Naive B cell (primary cell): Measurements from ENCODE around the gene ADRA1B. TPM values are rescaled to one million over a fixed set of nuclear protein-coding genes. Genes with fewer than 3 reads are reported as not detected.

ENCODE experiments used
- ATAC-seq, 2 donors: fragments of 150-1000 bp; cut with Tn5 transposase; 2 replicates each; pipeline ENCODE4 v1.10.0; 2021; ENCODE audit warnings: low read depth in 2 of 2, mild to moderate bottlenecking in 2 of 2, moderate library complexity in 2 of 2
- DNase-seq: peaks from one replicate; pipeline ENCODE4 v3.0.0; 2022
- H3K27ac Mint-ChIP-seq, 6 donors: one replicate each; pipeline ENCODE4 v1.8.0; 2020 to 2022; ENCODE audit warnings: mild to moderate bottlenecking in 6 of 6, mixed read lengths in 6 of 6, moderate library complexity in 5 of 6, inconsistent platforms in 2 of 6
- H3K27me3 Mint-ChIP-seq, 3 donors: one replicate each; pipeline ENCODE4 v1.8.0; 2021 to 2022; ENCODE audit warnings: mixed read lengths in 3 of 3, mild to moderate bottlenecking in 1 of 3
- H3K36me3 Mint-ChIP-seq, 2 donors: one replicate each; pipeline ENCODE4 v1.8.0; 2020 to 2022; ENCODE audit warnings: mixed read lengths in 2 of 2, inconsistent platforms in 1 of 2, mild to moderate bottlenecking in 1 of 2
- H3K4me1 Mint-ChIP-seq, 3 donors: one replicate each; pipeline ENCODE4 v1.8.0; 2020 to 2022; ENCODE audit warnings: mixed read lengths in 3 of 3, inconsistent platforms in 1 of 3, mild to moderate bottlenecking in 1 of 3, moderate library complexity in 1 of 3
- H3K4me3 Mint-ChIP-seq, 8 donors: one replicate each; pipeline ENCODE4 v1.8.0; 2020 to 2022; ENCODE audit warnings: mild to moderate bottlenecking in 8 of 8, mixed read lengths in 8 of 8, moderate library complexity in 8 of 8, inconsistent platforms in 2 of 8
- H3K9me3 Mint-ChIP-seq, 7 donors: one replicate each; pipeline ENCODE4 v1.8.0; 2020 to 2022; ENCODE audit warnings: mixed read lengths in 7 of 7, mild to moderate bottlenecking in 5 of 7, inconsistent platforms in 2 of 7, moderate library complexity in 1 of 7
- polyA plus RNA-seq, 6 donors: library from polyadenylated mRNA; unstranded; fragments of 300-500 nt; fragmentation: Illumina TruSeq; gene quantifications; one replicate each; pipeline ENCODE4 v1.2.3, GENCODE V29; 2021; ENCODE audit warnings: low read depth in 6 of 6

The ADRA1B gene
- polyA plus RNA-seq, 6 donors from 2014 or later = not detected

DNA sequence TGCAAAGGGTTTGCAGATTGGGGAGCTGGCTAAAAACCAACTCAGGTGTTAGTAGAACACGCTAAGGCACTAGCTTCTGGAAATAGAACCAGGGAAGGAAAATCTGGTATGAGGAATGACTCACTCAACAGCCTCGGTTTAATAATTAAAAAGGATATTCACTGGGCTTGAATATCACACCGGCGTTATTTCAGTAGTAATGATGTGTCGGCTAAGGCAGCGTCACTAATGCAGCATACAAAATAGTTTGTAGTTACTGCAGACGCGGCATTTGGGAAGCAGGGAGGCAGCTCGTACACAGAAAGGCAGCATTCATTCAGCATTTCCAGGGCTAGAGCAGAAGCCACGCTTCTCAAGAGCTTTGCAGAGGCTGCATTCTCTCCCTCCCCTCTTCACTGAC is 1.7 kb downstream of the ADRA1B start:
- DNase-seq (no peak), ATAC-seq (no peak)
- no peak overlapping the region for H3K27ac Mint-ChIP-seq
- peak overlapping the region in 2 of 8 donors; percentile 60 to 72 for H3K4me3 Mint-ChIP-seq
- peaks cover 56 to 71% (median 58%) of the 10 kb centered on the region in 3 donors for H3K27me3 Mint-ChIP-seq
- no peaks in the 10 kb centered on the region for H3K9me3 Mint-ChIP-seq
- H3K36me3 Mint-ChIP-seq = no peaks in the 10 kb centered on the region
- peaks cover 9 to 19% (median 11%) of the 10 kb centered on the region in 3 donors for H3K4me1 Mint-ChIP-seq

DNA sequence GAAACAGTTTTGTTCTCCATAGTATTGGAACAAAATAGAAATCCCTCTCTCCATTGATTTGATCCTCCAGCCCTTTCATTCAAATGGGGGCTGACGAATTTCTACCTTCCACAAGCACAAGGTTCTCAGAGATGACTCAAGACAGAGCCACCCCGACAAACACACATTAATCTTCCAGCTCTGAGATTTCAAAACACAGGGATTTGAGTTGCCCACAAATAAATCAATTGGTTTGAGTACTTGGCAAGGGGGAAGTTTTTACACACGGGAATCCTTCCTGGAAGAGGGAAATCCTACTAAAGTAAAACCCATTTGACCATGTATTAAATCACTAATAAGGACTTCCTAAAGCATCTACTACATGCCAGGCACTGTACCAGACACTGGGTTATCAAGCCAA is 5.4 kb downstream of the ADRA1B start:
- no peak for DNase-seq
- Mint-ChIP-seq H3K27ac (no peak overlapping the region), H3K4me3 (no peak overlapping the region), H3K36me3 (no peaks in the 10 kb centered on the region), H3K4me1 (peaks cover 7 to 8% (median 8%) of the 10 kb centered on the region in 3 donors), H3K9me3 (no peaks in the 10 kb centered on the region), H3K27me3 (peaks cover 25 to 49% (median 43%) of the 10 kb centered on the region in 3 donors)
- ATAC-seq = no peak

DNA sequence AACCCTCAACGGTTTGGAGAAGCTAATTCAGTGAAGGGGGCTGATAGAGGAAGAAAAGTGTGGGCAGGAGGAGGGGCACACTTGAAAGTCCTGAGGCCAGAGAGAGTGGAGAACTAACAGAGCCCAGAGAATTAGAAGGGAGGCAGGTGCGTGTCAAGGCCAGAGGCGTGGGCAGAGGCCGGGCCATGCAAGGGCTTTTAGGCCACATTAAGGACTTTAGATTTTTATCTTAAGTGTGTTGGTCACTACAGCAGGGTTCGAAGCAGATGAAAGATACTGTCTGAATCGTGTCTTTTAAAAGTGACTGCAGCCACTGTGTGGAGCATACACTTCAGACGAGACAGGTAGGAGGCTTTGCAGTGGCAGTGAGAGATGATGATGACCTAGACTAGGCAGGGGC is 6.7 kb downstream of the ADRA1B start:
- Mint-ChIP-seq H3K4me1 (no peaks in the 10 kb centered on the region), H3K27me3 (peaks cover 17 to 41% (median 35%) of the 10 kb centered on the region in 3 donors), H3K27ac (no peak overlapping the region), H3K4me3 (no peak overlapping the region), H3K9me3 (no peaks in the 10 kb centered on the region), H3K36me3 (no peaks in the 10 kb centered on the region)
- DNase-seq = no peak
- no peak for ATAC-seq

DNA sequence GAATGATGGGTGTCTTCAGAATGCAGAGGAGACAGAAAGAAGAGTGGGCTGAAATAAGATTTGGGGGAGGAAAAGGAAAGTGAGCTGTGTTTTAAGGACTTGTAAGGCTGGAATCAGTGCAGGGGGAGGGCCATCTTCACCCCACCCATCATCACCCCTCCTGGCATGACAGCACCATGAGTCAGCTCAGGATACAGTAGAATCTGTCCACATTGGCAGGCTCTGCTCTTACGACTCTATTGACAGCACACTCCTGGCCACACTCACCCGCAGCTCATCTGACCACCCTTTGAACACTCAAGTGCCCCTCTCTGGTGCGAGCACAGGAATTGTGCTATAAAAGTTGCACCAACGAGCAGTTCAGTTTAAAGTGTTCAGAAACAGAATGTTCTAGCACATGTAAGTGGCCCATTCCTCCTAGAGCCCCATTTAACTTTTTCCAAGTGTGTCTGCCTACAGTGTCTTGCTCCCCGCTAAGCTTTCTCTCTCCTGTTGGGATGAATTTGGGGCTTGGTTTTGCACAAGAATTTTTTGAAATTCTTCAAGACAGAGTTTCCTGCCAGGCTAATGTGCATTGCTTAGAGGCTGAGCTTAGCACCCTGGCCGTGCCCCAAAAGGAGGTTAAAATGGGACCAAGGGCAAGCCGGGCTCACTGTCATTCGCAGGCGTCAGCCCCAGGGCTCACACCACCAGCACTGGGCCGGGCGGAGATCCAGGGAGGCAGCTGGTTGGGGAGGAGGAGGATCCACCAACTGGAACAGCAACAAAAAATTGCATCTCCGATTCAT is 12.0 kb downstream of the ADRA1B start:
- Mint-ChIP-seq H3K36me3 (no peaks in the 10 kb centered on the region), H3K4me1 (no peaks in the 10 kb centered on the region), H3K27me3 (peaks cover 22 to 46% (median 34%) of the 10 kb centered on the region in 3 donors), H3K27ac (no peak overlapping the region), H3K4me3 (no peak overlapping the region), H3K9me3 (no peaks in the 10 kb centered on the region)
- DNase-seq (no peak), ATAC-seq (no peak)

DNA sequence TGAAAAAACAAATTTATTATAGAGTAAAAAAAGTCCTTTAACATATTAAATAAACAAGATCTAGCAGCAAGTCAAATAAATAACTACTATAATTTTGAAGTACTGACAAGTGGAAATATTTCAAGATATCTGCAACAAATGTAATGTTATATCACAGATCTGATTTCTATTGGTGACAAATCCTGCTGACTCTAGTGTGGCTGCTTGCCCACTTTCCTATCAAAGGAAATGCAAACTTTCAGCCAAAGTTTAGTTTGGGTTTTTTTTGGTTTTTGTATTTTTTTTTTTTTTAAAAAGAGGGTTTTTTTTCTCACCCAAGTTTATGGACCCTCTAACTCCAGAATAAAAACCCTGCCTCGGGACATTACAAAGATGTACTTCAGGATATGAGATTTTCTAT is 12.9 kb downstream of the ADRA1B start:
- no peaks in the 10 kb centered on the region for H3K4me1 Mint-ChIP-seq
- no peaks in the 10 kb centered on the region for H3K9me3 Mint-ChIP-seq
- no peak overlapping the region for H3K4me3 Mint-ChIP-seq
- ATAC-seq (no peak), DNase-seq (no peak)
- peaks cover 22 to 51% (median 35%) of the 10 kb centered on the region in 3 donors for H3K27me3 Mint-ChIP-seq
- H3K27ac Mint-ChIP-seq = no peak overlapping the region
- H3K36me3 Mint-ChIP-seq = no peaks in the 10 kb centered on the region

DNA sequence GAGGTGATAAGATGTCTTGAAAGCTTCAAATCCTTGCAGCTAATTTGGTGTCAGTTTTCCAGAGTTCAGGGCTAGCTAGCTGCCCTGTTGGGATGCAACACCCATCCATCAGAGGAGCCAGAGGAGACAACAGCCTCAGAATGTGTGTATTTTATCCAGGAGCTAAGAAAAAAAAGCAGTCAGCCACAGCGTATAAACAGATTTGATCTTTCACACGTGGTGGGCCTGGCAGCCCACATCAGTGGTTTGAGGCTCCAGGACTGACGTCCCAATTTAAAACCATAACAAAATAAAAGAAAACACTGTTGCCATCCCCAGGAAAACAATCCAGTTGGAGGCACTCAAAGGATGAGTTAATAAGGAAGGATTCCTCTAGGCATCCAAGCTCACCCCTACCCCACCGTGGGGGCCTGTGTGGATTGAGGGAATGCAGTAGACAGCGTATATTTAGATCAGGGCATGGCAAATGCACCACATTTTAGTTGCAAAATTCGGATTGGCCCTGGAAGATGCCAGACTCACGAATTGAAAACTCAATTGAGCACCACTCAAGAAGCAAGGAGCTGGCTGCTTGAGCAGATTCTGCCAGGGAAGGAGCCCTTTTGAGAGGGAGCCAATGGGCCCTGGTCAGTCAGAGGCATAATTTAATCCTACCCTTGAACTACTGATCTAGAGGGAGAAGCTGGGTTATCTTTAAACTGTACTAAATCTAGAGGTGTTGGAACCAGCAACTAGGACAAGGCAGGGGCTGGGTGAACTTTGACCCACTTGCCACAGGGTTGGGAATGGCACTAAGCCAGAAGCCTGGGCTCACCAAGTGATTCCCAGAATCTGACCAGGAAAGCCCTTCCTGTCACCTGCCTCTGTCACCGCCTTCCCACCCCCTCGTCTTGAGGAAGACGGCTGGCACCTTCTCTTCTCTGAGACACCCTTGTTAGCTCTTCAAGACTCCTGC is 17.5 kb downstream of the ADRA1B start:
- H3K4me1 Mint-ChIP-seq = no peaks in the 10 kb centered on the region
- no peaks in the 10 kb centered on the region for H3K36me3 Mint-ChIP-seq
- H3K4me3 Mint-ChIP-seq = no peak overlapping the region
- ATAC-seq = no peak
- no peak for DNase-seq
- peak overlapping the region in 1 of 6 donors; percentile 29 for H3K27ac Mint-ChIP-seq
- H3K27me3 Mint-ChIP-seq = peaks cover 19 to 54% (median 36%) of the 10 kb centered on the region in 3 donors
- no peaks in the 10 kb centered on the region for H3K9me3 Mint-ChIP-seq

DNA sequence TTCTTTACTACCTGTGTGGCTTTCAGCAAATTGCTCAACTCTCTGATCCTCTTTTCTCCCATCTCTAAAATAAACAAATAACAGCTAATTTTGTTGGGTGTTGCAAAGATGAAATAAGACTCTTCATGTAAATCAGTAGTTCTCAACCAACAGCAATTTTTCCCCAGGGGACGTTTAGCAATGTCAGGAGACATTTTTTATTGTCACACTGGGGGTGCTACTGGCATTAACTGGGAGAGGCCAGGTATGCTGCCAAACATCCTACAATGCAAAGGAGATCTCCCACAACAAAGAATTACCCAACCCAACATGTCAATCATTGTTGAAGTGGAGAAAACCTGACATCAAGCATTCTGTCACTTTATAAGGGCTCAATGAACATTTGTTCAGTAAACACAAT is 19.7 kb downstream of the ADRA1B start:
- no peaks in the 10 kb centered on the region for H3K9me3 Mint-ChIP-seq
- H3K4me1 Mint-ChIP-seq = no peaks in the 10 kb centered on the region
- ATAC-seq = no peak
- no peak overlapping the region for H3K4me3 Mint-ChIP-seq
- peaks cover 23 to 51% (median 35%) of the 10 kb centered on the region in 3 donors for H3K27me3 Mint-ChIP-seq
- H3K27ac Mint-ChIP-seq = no peak overlapping the region
- DNase-seq = no peak
- H3K36me3 Mint-ChIP-seq = no peaks in the 10 kb centered on the region

DNA sequence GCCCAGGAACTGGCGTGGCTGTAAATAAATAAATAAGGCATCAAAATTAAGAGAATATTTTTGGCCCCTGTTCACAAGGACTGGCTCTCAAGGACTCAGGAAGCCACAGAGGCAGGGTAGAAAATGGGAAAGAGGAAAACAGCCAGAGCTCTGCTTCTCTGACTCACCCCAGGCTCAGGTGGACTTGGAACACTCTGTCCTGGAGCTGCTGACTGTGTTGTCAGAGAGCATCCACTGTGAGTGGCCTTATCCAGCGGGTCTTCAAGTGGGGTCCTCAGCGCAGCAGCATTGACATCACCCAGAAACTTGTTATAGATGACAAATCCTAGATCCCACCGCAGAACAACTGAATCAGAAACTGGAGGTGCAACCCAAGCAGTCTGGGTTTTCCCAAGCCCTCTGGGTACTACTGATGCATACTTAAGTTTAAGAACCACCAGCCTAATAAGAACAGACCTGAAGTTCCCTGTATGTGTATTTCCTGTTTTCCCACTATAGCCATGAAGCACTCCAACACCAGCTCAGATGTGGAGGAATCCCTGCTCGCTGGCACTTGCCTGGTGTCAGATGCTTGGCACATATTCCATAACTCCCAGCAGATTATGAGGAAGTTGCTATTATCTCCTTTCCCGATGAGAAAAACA is 20.5 kb downstream of the ADRA1B start:
- Mint-ChIP-seq H3K4me3 (no peak overlapping the region), H3K27me3 (peaks cover 26 to 56% (median 40%) of the 10 kb centered on the region in 3 donors), H3K9me3 (peaks cover 0 to 3% (median 0%) of the 10 kb centered on the region in 7 donors), H3K4me1 (no peaks in the 10 kb centered on the region), H3K36me3 (peaks cover 0 to 4% of the 10 kb centered on the region in 2 donors), H3K27ac (no peak overlapping the region)
- ATAC-seq (no peak), DNase-seq (no peak)

DNA sequence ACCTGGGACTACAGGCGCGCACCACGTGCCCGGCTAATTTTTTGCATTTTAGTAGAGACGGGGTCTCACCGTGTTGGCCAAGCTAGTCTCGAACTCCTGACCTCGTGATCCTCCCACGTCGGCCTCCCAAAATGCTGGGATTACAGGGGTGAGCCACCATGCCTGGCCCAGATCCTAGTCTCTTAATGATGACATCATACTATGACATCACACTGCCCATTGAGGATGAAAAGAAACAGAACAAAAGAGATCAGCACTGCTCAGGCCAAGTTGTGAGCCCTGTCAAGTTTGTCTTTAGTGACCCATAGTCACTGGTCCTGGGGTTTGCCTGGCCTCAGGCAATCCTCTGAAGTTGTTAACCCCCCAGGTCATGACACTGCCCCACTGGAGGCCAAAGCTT is 21.3 kb downstream of the ADRA1B start:
- ATAC-seq (no peak), DNase-seq (no peak)
- peaks cover 0 to 4% of the 10 kb centered on the region in 2 donors for H3K36me3 Mint-ChIP-seq
- peaks cover 30 to 55% (median 34%) of the 10 kb centered on the region in 3 donors for H3K27me3 Mint-ChIP-seq
- H3K4me1 Mint-ChIP-seq = no peaks in the 10 kb centered on the region
- peaks cover 0 to 3% (median 0%) of the 10 kb centered on the region in 7 donors for H3K9me3 Mint-ChIP-seq
- no peak overlapping the region for H3K4me3 Mint-ChIP-seq
- no peak overlapping the region for H3K27ac Mint-ChIP-seq

DNA sequence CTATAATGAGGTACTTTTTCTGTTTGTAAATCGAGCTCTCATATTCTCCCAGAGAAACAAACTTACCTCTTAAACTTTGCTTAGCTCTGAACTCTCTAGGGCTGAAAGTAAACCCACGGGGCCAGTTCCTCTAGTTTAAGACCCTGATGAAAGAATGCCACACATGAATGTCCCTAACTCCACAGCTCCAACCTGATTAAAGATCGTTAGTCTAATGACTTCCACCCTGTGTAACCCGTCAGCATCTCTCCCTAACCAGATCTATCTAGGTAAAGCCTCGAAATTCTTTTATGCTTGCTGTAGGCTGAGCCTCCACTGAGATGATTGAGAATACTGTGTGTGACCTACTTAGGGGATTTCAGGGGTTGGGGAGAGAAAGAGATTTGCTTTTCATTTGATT is 27.0 kb downstream of the ADRA1B start:
- no peaks in the 10 kb centered on the region for H3K4me1 Mint-ChIP-seq
- no peak overlapping the region for H3K4me3 Mint-ChIP-seq
- ATAC-seq (no peak), DNase-seq (no peak)
- peaks cover 0 to 3% (median 0%) of the 10 kb centered on the region in 7 donors for H3K9me3 Mint-ChIP-seq
- peaks cover 0 to 4% of the 10 kb centered on the region in 2 donors for H3K36me3 Mint-ChIP-seq
- H3K27me3 Mint-ChIP-seq = peaks cover 41 to 53% (median 46%) of the 10 kb centered on the region in 3 donors
- H3K27ac Mint-ChIP-seq = no peak overlapping the region

DNA sequence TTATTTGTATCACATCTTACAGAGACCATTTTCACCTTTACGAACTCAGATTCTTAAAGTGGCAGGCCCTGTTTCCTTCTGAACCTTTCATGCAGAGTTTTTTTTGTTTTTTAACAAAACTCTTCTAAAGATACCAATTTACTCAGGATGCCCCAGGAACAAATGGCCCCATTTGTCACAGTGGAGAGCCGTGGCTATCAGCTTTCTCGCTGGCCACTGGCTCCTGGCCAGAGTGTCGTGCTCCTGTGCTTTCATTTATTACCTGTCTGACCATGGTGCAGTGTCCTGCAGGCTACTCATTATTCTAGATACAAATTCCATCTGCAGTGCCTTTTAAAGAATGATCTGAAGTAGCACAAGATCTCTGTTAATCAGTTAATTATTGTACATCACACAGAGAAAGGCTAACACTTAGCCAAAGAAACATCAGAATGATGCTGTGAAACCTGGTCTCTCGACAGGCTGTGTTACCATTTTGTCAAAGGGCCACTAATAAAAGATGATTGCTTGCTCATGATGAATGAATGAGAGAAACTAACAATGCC is 27.8 kb downstream of the ADRA1B start:
- Mint-ChIP-seq H3K4me3 (no peak overlapping the region), H3K9me3 (peaks cover 0 to 3% (median 0%) of the 10 kb centered on the region in 7 donors), H3K27me3 (peaks cover 41 to 54% (median 48%) of the 10 kb centered on the region in 3 donors), H3K36me3 (peaks cover 0 to 4% of the 10 kb centered on the region in 2 donors), H3K27ac (no peak overlapping the region), H3K4me1 (no peaks in the 10 kb centered on the region)
- DNase-seq (no peak), ATAC-seq (no peak)

DNA sequence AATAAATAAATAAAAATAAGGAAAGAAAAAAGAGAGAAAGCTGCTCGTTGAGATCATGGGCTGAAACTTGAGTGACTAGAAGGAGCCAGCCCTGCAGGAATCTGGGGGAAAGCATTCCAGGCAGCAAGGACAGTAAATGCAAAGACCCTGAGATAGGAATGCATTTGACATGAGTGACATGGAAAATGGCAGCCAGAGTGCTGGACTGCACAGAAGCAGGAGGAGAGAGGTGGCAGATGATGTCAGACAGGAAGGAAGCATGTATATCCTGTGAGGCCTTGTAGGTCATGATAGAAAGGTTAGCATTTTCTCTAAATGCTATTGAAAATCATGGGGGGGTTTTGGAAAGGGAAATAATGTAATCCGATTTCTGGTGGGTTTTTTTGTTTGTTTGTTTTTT is 29.1 kb downstream of the ADRA1B start:
- peaks cover 37 to 55% (median 51%) of the 10 kb centered on the region in 3 donors for H3K27me3 Mint-ChIP-seq
- no peak for ATAC-seq

More for the DNA sequence above, 29.1 kb downstream of the ADRA1B start:
- Mint-ChIP-seq H3K27ac (no peak overlapping the region), H3K9me3 (peaks cover 0 to 3% (median 0%) of the 10 kb centered on the region in 7 donors), H3K4me3 (no peak overlapping the region), H3K4me1 (no peaks in the 10 kb centered on the region), H3K36me3 (peaks cover 0 to 4% of the 10 kb centered on the region in 2 donors)
- DNase-seq = no peak
